ENCODE measurements around the gene BPIFB2.
"Not testable (repeated sequence)": the region's sequence is repeated elsewhere in the genome, so short reads cannot be mapped to it uniquely, and the experiment has no call there.

The BPIFB2 gene, protein sequence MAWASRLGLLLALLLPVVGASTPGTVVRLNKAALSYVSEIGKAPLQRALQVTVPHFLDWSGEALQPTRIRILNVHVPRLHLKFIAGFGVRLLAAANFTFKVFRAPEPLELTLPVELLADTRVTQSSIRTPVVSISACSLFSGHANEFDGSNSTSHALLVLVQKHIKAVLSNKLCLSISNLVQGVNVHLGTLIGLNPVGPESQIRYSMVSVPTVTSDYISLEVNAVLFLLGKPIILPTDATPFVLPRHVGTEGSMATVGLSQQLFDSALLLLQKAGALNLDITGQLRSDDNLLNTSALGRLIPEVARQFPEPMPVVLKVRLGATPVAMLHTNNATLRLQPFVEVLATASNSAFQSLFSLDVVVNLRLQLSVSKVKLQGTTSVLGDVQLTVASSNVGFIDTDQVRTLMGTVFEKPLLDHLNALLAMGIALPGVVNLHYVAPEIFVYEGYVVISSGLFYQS
- total RNA-seq = 0 reads per million in 9 experiments

DNA sequence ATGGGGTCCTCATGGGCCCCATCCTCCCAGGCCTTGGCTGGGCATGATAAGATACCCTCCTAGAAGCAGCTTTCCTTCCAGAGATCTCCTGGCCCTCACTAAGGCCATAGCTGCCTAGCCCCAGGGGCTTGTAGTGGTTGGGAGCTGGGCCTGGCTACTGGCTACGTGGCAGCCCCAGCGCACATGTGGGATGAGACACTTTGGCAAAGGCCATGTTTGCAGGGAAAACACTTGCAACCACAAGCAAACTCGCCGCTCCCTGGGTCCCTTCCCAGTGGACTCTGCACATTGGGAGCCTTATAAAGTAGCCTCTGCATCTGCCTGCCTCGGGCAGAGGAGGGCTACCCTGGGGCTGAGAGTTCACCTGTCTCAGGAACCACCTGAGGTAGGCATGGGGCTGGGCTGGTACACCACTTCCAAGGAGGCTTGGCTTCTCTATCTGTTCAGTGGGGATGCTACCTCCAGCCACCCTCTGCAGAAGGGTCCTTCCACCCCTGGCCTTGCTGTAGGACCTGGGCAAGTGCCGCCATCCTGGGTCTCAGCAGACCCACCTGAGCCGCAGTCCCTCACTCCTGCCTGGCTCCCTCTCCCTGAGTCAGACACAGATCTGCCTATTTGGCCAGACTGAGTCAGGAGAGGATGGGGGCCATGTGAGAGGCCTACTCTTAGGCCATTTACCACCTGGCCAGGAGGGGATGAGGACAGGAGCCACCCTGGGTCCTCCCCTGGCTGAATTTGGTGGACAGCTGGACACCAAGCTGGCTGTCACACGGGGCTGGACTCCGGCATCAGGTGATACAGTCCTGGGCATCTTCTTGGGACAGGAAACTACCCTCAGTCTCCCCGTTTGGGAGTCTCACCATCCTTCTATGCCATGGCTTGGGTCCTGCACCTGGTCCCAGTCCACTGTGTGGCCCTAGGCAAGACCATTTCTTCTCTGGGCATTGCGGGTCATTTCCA lies at the start of gene BPIFB2:
BPIFB2 (plus strand) TSS at position 329 of the 960 bp plus-strand sequence. CDS start 871 bp downstream, outside the sequence.
- no peak within 1 kb of the TSS for H3K27ac Mint-ChIP-seq
- ATAC-seq (replicated peaks) = no peak
- no peak within 1 kb of the TSS for H3K4me3 Mint-ChIP-seq
- peaks cover 3 to 6% of the 10 kb centered on the region in 2 donors for H3K4me1 Mint-ChIP-seq (ENCODE audit: low read depth in 2 of 2)
- peaks cover 3 to 6% of the 10 kb centered on the region in 2 donors for H3K9me3 Mint-ChIP-seq
- peaks cover 0 to 10% of the 10 kb centered on the region in 2 donors for H3K27me3 Mint-ChIP-seq
- no peaks in the 10 kb centered on the region for H3K36me3 Mint-ChIP-seq (ENCODE audit: insufficient read depth)
- DNase-seq = no peak

DNA sequence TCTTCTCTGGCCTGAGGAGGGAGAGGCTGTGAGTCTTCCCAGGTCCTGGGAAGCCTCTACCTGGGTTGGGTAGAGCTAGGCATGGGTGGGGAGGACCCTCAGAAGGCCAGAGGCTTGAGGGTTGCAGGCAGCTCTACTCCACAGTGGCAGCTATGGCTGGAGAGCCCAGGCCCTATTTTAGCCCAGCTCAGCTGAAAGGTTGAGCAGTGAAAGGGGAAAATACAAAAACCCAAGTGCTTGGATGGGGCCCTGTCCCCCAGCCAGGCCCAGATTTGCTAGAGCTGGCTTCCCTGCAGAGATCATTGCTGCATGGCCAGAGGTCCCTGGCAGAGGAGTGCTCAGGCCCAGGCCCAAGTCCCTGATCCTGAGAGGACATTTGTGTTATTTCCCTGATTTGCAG lies 48.9 kb upstream of the BPIFB2 start:
- Mint-ChIP-seq H3K4me1 (ENCODE audit: low read depth in 2 of 2) (peaks cover 6 to 7% of the 10 kb centered on the region in 2 donors), H3K27ac (peak overlapping the region in 1 of 2 donors; percentile 42), H3K27me3 (peaks cover 0 to 6% of the 10 kb centered on the region in 2 donors), H3K4me3 (no peak overlapping the region), H3K9me3 (peaks cover 3 to 8% of the 10 kb centered on the region in 2 donors), H3K36me3 (ENCODE audit: insufficient read depth) (no peaks in the 10 kb centered on the region)
- no peak for DNase-seq
- ATAC-seq (replicated peaks) = no peak

DNA sequence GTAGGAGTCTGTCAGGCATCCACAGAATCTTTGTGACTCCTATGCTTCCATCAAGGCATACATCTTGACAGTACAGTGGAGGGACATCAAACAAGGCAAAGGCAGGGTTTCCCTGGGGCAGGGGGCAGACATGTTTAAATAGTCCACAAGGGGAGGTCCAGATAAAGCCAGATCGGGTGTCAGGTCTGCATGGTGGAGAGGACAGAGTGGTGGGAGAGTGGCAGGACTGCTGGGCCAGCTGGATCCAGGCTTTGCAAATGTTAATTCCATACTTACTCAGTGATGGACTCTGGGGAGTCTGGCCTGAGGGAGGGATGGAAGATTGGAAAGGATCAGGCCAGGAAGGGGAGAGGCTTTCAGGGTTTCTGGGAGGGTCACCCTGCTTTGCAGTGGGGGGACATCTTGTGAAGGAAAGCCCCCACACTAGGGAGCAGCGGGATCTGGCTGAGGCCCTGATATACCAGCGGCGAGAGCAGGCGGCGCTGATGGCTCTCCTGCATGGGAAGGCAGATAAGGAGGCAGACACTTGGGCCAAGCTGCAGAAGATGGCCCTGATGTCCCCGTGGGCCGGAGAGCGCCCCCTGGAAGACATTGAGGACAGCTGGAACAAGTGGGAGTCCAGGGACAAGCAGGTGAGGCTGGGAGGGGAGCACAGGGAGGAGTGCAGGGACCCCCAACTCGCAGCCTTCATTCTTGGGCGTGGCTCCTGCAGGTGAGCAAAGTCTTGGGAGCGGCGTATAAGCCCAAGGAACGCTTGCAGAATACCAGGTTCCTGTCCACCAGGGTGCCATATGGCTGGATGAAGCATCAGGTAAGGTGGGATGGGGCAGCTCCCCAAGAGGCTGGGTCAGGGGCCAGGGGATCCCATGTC lies 47.9 kb upstream of the BPIFB2 start:
- no peak for ATAC-seq (replicated peaks)
- H3K4me1 Mint-ChIP-seq (ENCODE audit: low read depth in 2 of 2) = peaks cover 6 to 10% of the 10 kb centered on the region in 2 donors

DNA sequence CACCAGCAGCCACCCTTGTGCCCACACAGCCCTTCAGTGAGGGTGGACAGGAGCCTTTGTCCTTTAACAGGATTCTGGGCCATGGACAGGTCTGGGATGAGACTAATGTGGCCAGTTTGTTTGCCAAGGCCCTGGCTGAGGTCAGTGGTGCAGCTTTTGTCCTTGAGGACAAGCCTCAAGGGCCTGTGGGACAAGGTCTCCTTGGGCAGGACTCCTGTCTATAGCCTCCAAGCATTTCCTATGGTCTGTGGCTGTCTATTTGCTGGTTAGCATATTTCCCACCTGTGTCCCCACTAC lies 47.3 kb upstream of the BPIFB2 start:
- no peak overlapping the region for H3K27ac Mint-ChIP-seq
- no peak overlapping the region for H3K4me3 Mint-ChIP-seq
- DNase-seq (no peak), ATAC-seq (replicated peaks) (no peak)
- no peaks in the 10 kb centered on the region for H3K36me3 Mint-ChIP-seq (ENCODE audit: insufficient read depth)
- peaks cover 0 to 6% of the 10 kb centered on the region in 2 donors for H3K27me3 Mint-ChIP-seq
- peaks cover 3 to 8% of the 10 kb centered on the region in 2 donors for H3K9me3 Mint-ChIP-seq
- peaks cover 8 to 12% of the 10 kb centered on the region in 2 donors for H3K4me1 Mint-ChIP-seq (ENCODE audit: low read depth in 2 of 2)

More for the DNA sequence above, 47.9 kb upstream of the BPIFB2 start:
- Mint-ChIP-seq H3K9me3 (peaks cover 3 to 8% of the 10 kb centered on the region in 2 donors), H3K27me3 (peaks cover 0 to 6% of the 10 kb centered on the region in 2 donors), H3K27ac (peak overlapping the region in 1 of 2 donors; percentile 8), H3K36me3 (ENCODE audit: insufficient read depth) (no peaks in the 10 kb centered on the region), H3K4me3 (no peak overlapping the region)
- no peak for DNase-seq

DNA sequence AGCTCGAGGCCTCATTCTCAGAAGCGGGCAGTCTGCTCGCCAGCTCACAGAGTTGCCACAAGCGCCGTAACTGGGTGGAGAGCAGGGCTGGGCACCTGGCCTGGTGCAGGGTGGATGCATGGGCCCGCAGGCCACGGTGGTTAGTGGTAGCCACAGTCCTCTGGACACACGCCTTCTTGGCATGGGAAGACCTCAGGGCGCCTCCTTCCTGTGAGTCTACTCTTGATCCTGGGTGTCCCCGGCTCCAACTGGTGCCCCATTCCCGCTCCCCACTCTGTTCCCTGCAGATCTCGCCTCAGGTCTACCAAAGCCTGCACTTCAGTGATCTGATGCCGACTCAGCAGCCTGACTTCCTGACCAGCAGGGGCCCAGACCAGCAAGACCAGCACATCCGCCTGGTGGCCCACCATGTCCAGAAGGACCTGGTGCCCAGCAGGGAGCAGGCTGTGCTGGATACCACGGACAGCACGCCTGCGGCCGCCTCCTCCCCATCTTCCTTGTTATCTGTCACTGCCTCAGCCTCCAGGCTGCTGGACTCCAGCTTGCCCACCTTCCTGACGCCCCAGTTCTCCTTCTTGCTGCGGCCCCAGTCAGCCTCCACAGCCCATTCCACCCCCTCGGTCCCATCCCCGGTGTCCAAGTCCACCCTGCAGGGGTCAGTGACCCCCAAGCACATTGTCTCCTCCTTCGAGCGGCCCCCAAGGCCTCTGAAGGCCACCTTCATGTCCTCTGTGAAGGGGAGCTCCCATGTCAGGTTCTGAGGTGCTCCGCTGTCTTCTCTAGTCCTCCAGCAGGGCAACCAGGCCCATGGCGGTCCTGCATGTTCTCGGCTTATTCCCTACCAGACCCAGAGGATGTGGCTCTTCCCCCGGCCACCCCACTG lies 46.4 kb upstream of the BPIFB2 start:
- ATAC-seq (replicated peaks) (no peak), DNase-seq (no peak)
- Mint-ChIP-seq H3K27ac (peak overlapping the region; percentile 75 to 78), H3K36me3 (ENCODE audit: insufficient read depth) (no peaks in the 10 kb centered on the region), H3K4me1 (ENCODE audit: low read depth in 2 of 2) (peaks cover 17 to 21% of the 10 kb centered on the region in 2 donors), H3K27me3 (peaks cover 0 to 6% of the 10 kb centered on the region in 2 donors), H3K4me3 (no peak overlapping the region), H3K9me3 (peaks cover 3 to 8% of the 10 kb centered on the region in 2 donors)

DNA sequence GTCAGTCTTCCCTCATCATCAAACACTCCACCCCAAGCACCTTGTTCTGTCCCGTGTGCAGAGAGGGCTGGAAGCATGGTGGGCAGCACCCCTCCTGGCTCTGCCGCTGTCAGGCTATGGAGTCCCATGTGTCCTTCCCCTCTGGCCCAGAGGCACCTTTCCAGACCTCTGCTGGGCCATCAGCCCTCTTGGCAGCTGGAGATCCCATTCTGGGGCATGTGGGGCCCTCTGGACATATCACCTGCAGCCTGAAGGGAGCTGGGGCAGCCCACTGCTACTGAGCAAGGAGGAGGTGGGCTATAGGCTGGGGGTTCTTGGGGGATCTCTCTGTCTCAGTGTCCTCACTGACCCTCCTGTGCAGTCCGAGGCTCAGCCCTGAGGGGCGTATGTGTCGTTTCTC lies 45.5 kb upstream of the BPIFB2 start:
- Mint-ChIP-seq H3K4me1 (ENCODE audit: low read depth in 2 of 2) (peaks cover 26 to 31% of the 10 kb centered on the region in 2 donors), H3K36me3 (ENCODE audit: insufficient read depth) (peaks cover 9% of the 10 kb centered on the region), H3K27ac (peak overlapping the region; percentile 75 to 78), H3K9me3 (peaks cover 1 to 8% of the 10 kb centered on the region in 2 donors), H3K4me3 (no peak overlapping the region), H3K27me3 (no peaks in the 10 kb centered on the region)
- ATAC-seq (replicated peaks) (no peak), DNase-seq (no peak)

DNA sequence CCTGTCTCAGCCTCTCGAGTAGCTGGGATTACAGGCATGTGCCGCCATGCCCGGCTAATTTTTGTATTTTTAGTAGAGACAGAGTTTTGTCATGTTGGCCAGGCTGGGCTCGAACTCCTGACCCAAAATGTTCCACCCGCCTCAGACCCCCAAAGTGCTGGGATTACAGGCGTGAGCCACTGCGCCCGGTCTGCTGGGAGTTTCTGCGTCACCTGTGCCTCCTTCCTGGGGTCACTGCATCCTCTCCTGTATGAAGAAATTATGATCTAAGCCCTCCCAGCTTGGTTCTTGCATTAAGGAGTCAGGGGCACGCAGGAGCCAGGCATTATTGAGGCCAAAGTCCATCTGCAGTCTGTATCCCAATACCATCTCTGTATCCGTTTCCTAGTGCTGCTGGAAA lies 44.9 kb upstream of the BPIFB2 start:
- H3K9me3 Mint-ChIP-seq; ATAC-seq (replicated peaks); DNase-seq; H3K27me3 Mint-ChIP-seq; H3K4me3 Mint-ChIP-seq: not testable (repeated sequence)
- Mint-ChIP-seq H3K36me3 (ENCODE audit: insufficient read depth) (peaks cover 15% of the 10 kb centered on the region), H3K27ac (peak overlapping the region in 1 of 2 donors; percentile 74), H3K4me1 (ENCODE audit: low read depth in 2 of 2) (peaks cover 32 to 37% of the 10 kb centered on the region in 2 donors)

DNA sequence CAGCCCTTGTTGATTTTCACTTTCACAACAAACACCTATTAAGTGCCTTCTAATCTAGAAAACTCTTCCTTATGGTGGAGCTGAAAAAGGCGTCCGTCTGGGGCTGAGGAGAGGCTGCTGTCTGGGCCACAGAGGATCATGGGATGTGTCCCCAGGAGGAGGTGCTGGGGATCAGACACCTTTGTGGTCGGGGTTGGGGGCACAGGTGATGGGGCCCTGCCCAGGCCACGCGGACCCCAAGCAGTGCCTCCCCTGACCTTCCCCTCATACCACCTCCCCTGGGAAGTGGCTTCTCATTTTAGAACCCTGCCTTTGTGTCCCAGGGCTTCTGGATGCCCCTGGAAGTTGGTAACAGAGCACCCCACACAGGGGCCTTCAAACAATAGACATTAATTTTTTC lies 44.3 kb upstream of the BPIFB2 start:
- ATAC-seq (replicated peaks) (no peak), DNase-seq (no peak)
- Mint-ChIP-seq H3K9me3 (peaks cover 0 to 1% of the 10 kb centered on the region in 2 donors), H3K36me3 (ENCODE audit: insufficient read depth) (peaks cover 21% of the 10 kb centered on the region), H3K27ac (peak overlapping the region in 1 of 2 donors; percentile 74), H3K4me1 (ENCODE audit: low read depth in 2 of 2) (peaks cover 38 to 42% of the 10 kb centered on the region in 2 donors), H3K4me3 (no peak overlapping the region), H3K27me3 (no peaks in the 10 kb centered on the region)

DNA sequence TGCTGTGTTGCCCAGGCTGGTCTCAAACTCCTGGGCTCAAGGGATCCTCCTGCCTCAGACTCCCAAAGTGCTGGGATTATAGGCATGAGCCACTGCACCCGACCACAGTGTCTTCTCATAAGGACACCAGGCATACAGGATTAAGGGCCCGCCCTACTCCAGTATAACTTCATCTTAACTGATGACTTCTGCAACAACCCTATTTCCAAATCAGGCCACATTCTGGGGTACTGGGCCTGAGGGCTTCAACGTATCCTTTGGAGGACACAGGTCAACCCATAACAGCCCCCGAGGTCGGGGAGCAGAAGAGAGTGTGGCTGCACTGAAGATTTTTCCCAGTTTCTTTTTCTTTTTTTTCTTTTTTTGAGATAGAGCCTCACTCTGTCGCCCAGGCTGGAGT lies 42.9 kb upstream of the BPIFB2 start:
- H3K4me3 Mint-ChIP-seq = no peak overlapping the region
- no peaks in the 10 kb centered on the region for H3K9me3 Mint-ChIP-seq
- H3K4me1 Mint-ChIP-seq (ENCODE audit: low read depth in 2 of 2) = peaks cover 50 to 55% of the 10 kb centered on the region in 2 donors
- DNase-seq = no peak
- peaks cover 32% of the 10 kb centered on the region for H3K36me3 Mint-ChIP-seq (ENCODE audit: insufficient read depth)
- no peak overlapping the region for H3K27ac Mint-ChIP-seq
- no peak for ATAC-seq (replicated peaks)
- H3K27me3 Mint-ChIP-seq = no peaks in the 10 kb centered on the region

DNA sequence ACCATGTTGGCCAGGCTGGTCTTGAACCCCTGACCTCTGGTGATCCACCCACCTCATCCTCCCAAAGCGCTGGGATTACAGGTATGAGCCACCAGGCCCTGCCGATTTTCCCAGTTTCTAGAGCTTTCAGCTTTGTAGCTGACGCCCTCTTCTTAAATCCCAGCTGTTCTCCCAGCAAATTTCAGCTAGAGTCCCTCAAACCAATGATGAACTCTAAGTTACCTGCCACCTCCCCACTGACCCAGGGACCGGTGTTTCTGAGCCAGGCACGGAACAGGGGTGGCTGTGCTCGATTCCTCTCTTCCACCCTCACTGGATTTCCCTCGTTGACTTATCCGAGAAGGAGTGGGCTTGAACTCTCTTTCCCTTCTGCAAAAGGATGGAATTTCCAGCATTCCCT lies 42.4 kb upstream of the BPIFB2 start:
- ATAC-seq (replicated peaks) = no peak
- H3K36me3 Mint-ChIP-seq (ENCODE audit: insufficient read depth) = peaks cover 32% of the 10 kb centered on the region
- peak overlapping the region; percentile 43 to 80 for H3K4me3 Mint-ChIP-seq
- H3K27me3 Mint-ChIP-seq = no peaks in the 10 kb centered on the region
- H3K27ac Mint-ChIP-seq = no peak overlapping the region
- peaks cover 53 to 61% of the 10 kb centered on the region in 2 donors for H3K4me1 Mint-ChIP-seq (ENCODE audit: low read depth in 2 of 2)
- DNase-seq = no peak
- no peaks in the 10 kb centered on the region for H3K9me3 Mint-ChIP-seq

DNA sequence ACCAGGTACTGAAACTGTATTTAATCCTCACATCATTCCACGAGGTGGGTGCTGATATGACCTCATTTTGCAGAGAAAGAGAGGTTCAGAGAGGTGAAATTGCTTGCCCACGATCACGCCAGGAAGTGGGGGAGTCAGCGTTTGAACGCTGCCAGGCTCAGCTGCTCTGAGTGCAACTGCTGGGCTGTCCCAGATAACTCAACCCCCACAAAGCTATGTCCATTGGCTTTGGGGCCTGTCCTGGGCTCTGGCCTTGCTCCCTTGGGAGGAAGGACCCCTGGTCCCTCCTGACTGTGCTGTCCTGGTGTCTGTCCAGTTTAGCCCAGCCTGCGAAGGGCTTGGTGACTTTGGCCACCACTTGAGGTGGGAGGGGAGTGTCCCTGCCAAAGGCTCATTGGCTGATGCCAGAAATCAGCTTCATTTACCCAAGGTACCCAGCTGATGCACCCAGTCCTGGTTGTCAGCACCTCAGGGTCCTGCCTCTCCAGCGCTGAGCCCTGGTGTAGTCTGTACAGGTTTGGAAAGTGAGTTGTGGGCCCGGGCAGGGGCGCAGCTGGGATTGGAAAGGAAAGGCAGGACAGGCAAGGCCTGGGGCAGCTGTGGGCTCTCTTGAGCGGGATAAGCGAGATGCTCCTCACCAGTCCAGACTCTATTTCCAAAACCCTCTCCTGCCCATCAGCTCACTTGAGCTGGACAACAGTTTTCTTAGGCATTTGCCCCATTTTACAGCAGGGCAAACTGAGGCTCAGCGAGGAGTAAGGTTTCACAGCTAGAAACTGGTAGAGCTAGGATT lies 41.7 kb upstream of the BPIFB2 start:
- Mint-ChIP-seq H3K27me3 (no peaks in the 10 kb centered on the region), H3K27ac (no peak overlapping the region), H3K4me3 (peak overlapping the region; percentile 43 to 80), H3K4me1 (ENCODE audit: low read depth in 2 of 2) (peaks cover 54 to 63% of the 10 kb centered on the region in 2 donors), H3K36me3 (ENCODE audit: insufficient read depth) (peaks cover 32% of the 10 kb centered on the region), H3K9me3 (no peaks in the 10 kb centered on the region)
- ATAC-seq (replicated peaks) (peak; percentile 34), DNase-seq (peak; percentile 44 to 54 (median 51))
